Body of pancreas (tissue), 4 donors: ENCODE results near the gene CDK19.

ENCODE experiments used
- POLR2A ChIP-seq, 3 donors: fragments of 450-650 bp; IDR thresholded peaks; one replicate each; pipeline ENCODE4 v1.6.1; 2016; ENCODE audit warnings: antibody characterized with exemption in 3 of 3, mild to moderate bottlenecking in 2 of 3
- TF ChIP-seq, protein P1 (sequence below), 7 experiments: fragments of 450-650 bp in 4 of 7; fragments of 200-600 bp in 3 of 7; sonication (generic) in 3 of 7; IDR thresholded peaks; one replicate each; pipeline ENCODE4 v1.5.1; 2016 to 2019; ENCODE audit warnings: antibody characterized with exemption in 7 of 7

DNA sequence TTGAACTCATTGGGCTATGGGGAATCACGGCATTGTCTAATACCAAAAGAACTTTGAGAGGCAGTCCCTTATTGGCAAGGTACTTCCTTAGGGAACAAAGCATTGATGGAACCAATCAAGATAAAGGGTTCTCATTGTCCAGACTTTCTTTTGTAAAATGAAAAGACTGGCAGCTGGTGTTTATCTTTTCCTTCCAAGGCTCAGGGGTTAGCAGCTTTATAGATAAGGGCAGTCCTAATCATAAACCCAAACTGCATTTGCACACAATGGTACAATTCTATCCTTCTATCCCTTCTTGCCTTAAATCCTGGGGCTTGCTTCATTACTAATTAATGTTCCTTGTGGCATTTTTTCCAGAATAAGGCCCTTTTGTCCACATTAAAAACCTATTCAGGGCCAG is 28.6 kb downstream of the CDK19 start:
- no peak for TF ChIP-seq POLR2A (IDR thresholded peaks at IDR 0.05)
- TF ChIP-seq, protein P1, sequence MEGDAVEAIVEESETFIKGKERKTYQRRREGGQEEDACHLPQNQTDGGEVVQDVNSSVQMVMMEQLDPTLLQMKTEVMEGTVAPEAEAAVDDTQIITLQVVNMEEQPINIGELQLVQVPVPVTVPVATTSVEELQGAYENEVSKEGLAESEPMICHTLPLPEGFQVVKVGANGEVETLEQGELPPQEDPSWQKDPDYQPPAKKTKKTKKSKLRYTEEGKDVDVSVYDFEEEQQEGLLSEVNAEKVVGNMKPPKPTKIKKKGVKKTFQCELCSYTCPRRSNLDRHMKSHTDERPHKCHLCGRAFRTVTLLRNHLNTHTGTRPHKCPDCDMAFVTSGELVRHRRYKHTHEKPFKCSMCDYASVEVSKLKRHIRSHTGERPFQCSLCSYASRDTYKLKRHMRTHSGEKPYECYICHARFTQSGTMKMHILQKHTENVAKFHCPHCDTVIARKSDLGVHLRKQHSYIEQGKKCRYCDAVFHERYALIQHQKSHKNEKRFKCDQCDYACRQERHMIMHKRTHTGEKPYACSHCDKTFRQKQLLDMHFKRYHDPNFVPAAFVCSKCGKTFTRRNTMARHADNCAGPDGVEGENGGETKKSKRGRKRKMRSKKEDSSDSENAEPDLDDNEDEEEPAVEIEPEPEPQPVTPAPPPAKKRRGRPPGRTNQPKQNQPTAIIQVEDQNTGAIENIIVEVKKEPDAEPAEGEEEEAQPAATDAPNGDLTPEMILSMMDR (IDR thresholded peaks at IDR 0.05): no peak
